Prostate gland (tissue), 2 donors: Measurements from ENCODE around the gene RFNG. TPM values are rescaled to one million over a fixed set of nuclear protein-coding genes. Genes with fewer than 3 reads are reported as not detected.

ENCODE experiments used
- DNase-seq: peaks from one replicate; pipeline ENCODE4 v3.0.0-alpha.2; 2019; ENCODE audit warnings: low spot score
- H3K27ac ChIP-seq, 2 donors: fragments of 200-600 bp; sonication (generic); 2 replicates each; pipeline ENCODE4 v1.5.1; 2017 to 2019
- H3K27me3 ChIP-seq: fragments of 200-600 bp; sonication (generic); replicated peaks from 2 replicates; pipeline ENCODE4 v1.5.1; 2019; ENCODE audit not compliant: insufficient read depth
- H3K36me3 ChIP-seq, 2 donors: fragments of 200-600 bp; sonication (generic); 1 replicate in 1 of 2; 2 replicates in 1 of 2; pipeline versions ENCODE4 v1.5.1 to v1.8.1; 2017 to 2019
- H3K4me1 ChIP-seq: fragments of 200-600 bp; sonication (generic); replicated peaks from 2 replicates; pipeline ENCODE4 v1.5.1; 2019
- H3K4me3 ChIP-seq, 2 donors: fragments of 200-600 bp; sonication (generic); 2 replicates each; pipeline ENCODE4 v1.5.1; 2017 to 2019
- H3K9me3 ChIP-seq: fragments of 200-600 bp; sonication (generic); 2 replicates; pipeline ENCODE4 v1.5.1; 2017
- CTCF ChIP-seq, 4 experiments: fragments of 200-600 bp in 2 of 4; fragments of 450-650 bp in 2 of 4; sonication (generic) in 2 of 4; IDR thresholded peaks; 1 replicate in 3 of 4; 2 replicates in 1 of 4; pipeline ENCODE4 v1.5.1; 2016 to 2019; ENCODE audit warnings: antibody characterized with exemption in 4 of 4, mild to moderate bottlenecking in 2 of 4, moderate library complexity in 2 of 4
- POLR2A ChIP-seq: fragments of 450-650 bp; IDR thresholded peaks from one replicate; pipeline ENCODE4 v1.6.1; 2016; ENCODE audit warnings: antibody characterized with exemption, mild to moderate bottlenecking
- POLR2AphosphoS5 ChIP-seq: sonication (generic); formaldehyde crosslinking; IDR thresholded peaks from one replicate; pipeline ENCODE4 v1.6.1; 2017; ENCODE audit warnings: antibody characterized with exemption
- WGBS: methylation state at CpG from one replicate; pipeline ENCODE4 v1.1.5; 2018; 5-methylcytosine and 5-hydroxymethylcytosine counted together
- intact Hi-C: fragments of 100-400 bp; cut with DNase I; formaldehyde crosslinking; loops from one replicate; pipeline ENCODE4 v1.14.2; 2022
- total RNA-seq, 2 donors: library from RNA; depleted of rRNA; stranded (reverse); fragments of >200 nt; gene quantifications; one replicate each; pipeline ENCODE4 v1.1.0, GENCODE V29; 2016

Gene RFNG
- total RNA-seq, 2 donors from 2014 or later, result 48.8 to 92.7 TPM

DNA sequence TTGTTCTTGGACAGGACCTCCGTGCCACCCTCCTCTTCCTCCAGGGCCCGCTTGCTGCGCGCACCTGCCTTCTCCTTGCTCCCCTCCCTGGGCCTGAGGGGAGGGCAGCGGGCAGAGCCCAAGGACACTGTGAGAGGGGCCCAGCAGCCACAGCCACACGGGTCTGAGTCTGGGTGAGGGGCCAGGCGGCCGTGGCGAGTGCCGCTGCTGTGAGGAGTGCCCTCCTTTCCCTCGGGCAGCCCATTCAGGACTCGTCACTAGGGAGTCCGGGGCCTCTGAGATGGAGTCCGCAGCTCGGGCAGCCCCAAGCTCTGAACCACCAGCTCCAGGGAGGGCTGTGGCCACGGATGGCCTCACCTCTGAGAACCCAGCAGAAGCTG, 8.4 kb upstream of the RFNG start:
- peaks cover 7 to 28% of the 10 kb centered on the region in 2 donors for H3K36me3 ChIP-seq
- TF ChIP-seq CTCF (IDR thresholded peaks at IDR 0.05), result no peak
- TF ChIP-seq POLR2AphosphoS5, result no peak
- TF ChIP-seq POLR2A, result no peak
- intact Hi-C loops, result no loop called here

GRCh38 chr17:82059272-82060000, 7.8 kb upstream of the RFNG start:
- intact Hi-C loops, result no loop called here

More for the DNA sequence above, 8.4 kb upstream of the RFNG start:
- Histone ChIP-seq H3K27ac (peak overlapping the region in 1 of 2 donors; percentile 35), H3K9me3 (no peaks in the 10 kb centered on the region), H3K4me1 (peaks cover 20% of the 10 kb centered on the region), H3K27me3 (no peaks in the 10 kb centered on the region), H3K4me3 (no peak overlapping the region)
- WGBS, result 80% methylated on average over 15 of the region's 16 CpGs
- no peak for DNase-seq

DNA sequence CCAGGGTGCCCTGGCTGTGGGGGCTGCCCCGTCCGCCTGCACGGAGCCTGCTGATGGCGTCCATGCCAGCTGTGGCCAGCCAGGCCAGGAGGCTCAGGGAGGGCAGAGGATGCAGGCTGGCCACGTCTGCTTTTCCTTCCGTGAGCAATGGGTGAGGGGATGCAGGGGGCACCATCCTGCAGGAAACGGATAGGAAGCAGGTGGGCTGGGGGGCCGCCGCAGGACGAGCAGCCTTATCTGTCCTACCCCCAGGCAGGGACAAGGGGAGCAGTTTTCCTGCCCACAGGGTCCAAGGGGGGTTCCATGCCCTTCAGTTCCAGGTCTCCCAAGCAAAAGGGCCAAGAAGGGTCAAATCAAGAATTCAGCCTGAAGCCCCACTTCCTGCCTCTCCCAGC, 7.2 kb upstream of the RFNG start:
- intact Hi-C loops, result no loop called here
- Histone ChIP-seq H3K27ac (peak overlapping the region in 1 of 2 donors; percentile 35), H3K27me3 (no peaks in the 10 kb centered on the region), H3K36me3 (peaks cover 14 to 40% of the 10 kb centered on the region in 2 donors), H3K4me1 (peaks cover 17% of the 10 kb centered on the region), H3K9me3 (no peaks in the 10 kb centered on the region), H3K4me3 (no peak overlapping the region)
- no peak for TF ChIP-seq POLR2AphosphoS5
- TF ChIP-seq POLR2A, result no peak
- no peak for TF ChIP-seq CTCF (IDR thresholded peaks at IDR 0.05)
- no peak for DNase-seq
- WGBS, result 77% methylated on average over 10 of the region's 10 CpGs

More at GRCh38 chr17:82059272-82060000, 7.8 kb upstream of the RFNG start:
- no peak for DNase-seq
- Histone ChIP-seq H3K4me3 (no peak overlapping the region), H3K27ac (peak overlapping the region in 1 of 2 donors; percentile 35), H3K27me3 (no peaks in the 10 kb centered on the region), H3K36me3 (peaks cover 11 to 34% of the 10 kb centered on the region in 2 donors), H3K4me1 (peaks cover 18% of the 10 kb centered on the region), H3K9me3 (no peaks in the 10 kb centered on the region)
- 72% methylated on average over 19 of the region's 19 CpGs for WGBS
- TF ChIP-seq POLR2A (no peak), CTCF (IDR thresholded peaks at IDR 0.05) (no peak), POLR2AphosphoS5 (no peak)

DNA sequence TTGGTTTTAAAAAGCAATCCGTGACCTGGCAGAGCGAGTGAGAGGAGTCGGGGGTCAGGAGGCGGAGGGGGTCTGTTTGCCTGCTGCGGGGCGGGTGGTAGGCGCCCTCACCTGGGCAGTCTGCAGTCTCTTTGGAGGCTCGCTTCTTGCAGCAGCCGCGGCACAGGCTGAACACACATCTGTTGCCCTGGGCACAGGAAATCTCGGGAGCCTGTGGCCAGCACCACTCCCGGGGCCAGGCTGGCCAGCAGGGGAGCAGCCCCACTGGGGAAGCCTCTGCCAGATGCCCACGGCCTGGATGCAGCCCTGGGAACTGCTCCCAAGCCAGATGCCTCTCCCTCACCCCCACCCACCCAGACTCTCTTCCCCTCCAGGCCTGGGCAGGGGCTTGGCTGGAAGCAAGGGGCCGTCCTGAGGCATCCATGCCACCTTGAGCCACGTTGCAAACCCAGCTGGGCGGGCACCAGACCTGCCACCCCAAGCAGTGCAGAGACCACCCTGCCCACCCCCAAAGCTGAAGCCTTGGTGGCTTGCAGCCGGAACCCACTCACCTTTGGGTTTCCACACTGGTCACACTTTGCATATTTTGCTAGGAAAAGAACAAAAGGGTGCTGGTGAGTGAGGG, 6.7 kb upstream of the RFNG start:
- Histone ChIP-seq H3K9me3 (no peaks in the 10 kb centered on the region), H3K27ac (peak overlapping the region in 1 of 2 donors; percentile 28), H3K36me3 (peaks cover 14 to 40% of the 10 kb centered on the region in 2 donors), H3K27me3 (no peaks in the 10 kb centered on the region), H3K4me1 (peaks cover 18% of the 10 kb centered on the region), H3K4me3 (no peak overlapping the region)
- TF ChIP-seq CTCF (IDR thresholded peaks at IDR 0.05), result no peak
- TF ChIP-seq POLR2AphosphoS5, result no peak
- TF ChIP-seq POLR2A, result no peak
- intact Hi-C loops, result no loop called here
- DNase-seq, result no peak
- WGBS, result 70% methylated on average over 17 of the region's 17 CpGs
